Left ventricle myocardium superior (tissue), 1 donor: Measurements from ENCODE around the gene TIMM44. TPM values are rescaled to one million over a fixed set of nuclear protein-coding genes. Genes with fewer than 3 reads are reported as not detected.

Experiments used
- ATAC-seq: fragments of 200-7000 bp; cut with Tn5 transposase; one replicate; pipeline ENCODE4 v1.9.1; 2020; ENCODE audit warnings: mild to moderate bottlenecking, moderate library complexity
- DNase-seq: peaks from one replicate; pipeline ENCODE4 v3.0.0-alpha.2; 2020
- intact Hi-C: fragments of 100-400 bp; cut with micrococcal nuclease; formaldehyde crosslinking; loops from one replicate; pipeline ENCODE4 v1.11.0; 2022
- total RNA-seq: library from RNA; stranded (reverse); fragmentation: NEBNext Ultra II Directional; extraction: Animal tissue kit (Norgen Biotek cat#: 25700); gene quantifications from one replicate; pipeline ENCODE4 v1.2.1, GENCODE V29; 2021
- donor health status: DM: no; HTN: yes; CAD: no; lungs with severe emphysema.

The TIMM44 gene
- total RNA-seq, 1 donor from 2014 or later, result 115 TPM

DNA sequence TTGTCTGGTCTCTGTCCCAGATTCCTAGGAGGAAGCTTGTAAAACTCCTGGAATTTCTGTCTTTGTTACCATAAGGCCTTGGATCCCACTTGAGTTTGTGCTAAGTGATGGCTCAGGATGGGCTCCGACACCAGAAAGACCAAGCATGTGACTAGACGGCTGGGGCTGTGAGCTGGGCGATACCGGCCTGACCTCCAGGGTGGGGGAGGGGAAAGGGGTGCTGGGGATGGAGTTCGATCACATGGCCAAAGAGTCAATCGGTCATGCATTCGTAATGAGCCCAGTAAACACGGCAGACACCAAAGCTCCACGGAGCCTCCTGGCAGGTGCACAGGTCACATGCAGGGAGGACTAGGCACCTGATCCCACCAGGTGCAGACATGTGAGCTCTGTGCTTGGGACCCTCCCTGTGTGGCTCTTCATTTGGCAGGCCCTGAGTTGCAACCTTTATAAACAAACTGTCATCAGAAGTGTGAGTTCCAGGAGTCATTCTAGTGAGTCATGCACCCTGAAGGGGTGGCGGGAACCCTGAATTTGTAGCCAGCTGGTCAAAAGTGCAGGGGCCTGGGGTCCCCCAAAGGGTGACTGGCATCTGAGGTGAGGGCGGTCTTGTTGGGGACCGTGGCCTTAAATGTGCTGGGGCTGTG lies 34.8 kb upstream of the TIMM44 start:
- no peak for ATAC-seq
- peak; percentile 10 for DNase-seq
- intact Hi-C loops, result no loop called here

DNA sequence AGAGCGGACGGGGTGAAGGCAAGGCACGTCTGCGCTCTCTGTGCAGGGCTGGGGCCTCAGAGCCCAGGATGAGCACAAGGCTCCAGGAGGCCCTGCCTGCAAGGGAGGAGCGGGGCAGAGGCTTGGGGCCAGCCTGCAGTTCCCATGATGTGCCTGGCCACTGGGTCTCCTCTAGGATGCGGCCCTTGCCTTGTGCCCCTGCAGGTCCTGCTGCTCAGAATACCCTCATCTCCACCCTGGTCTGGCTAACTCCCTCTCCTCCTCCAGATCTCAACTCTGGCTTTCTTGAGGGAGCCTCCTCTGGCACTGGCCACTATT lies 34.2 kb upstream of the TIMM44 start:
- no peak for DNase-seq
- intact Hi-C loops, result no loop called here
- ATAC-seq, result no peak

GRCh38 chr19:7977021-7977722 lies 33.7 kb upstream of the TIMM44 start:
- ATAC-seq (no peak), DNase-seq (no peak)
- intact Hi-C loops, result no loop called here

- no peak for ATAC-seq
Measured at GRCh38 chr19:7976461-7976860, 33.0 kb upstream of the TIMM44 start.

DNA sequence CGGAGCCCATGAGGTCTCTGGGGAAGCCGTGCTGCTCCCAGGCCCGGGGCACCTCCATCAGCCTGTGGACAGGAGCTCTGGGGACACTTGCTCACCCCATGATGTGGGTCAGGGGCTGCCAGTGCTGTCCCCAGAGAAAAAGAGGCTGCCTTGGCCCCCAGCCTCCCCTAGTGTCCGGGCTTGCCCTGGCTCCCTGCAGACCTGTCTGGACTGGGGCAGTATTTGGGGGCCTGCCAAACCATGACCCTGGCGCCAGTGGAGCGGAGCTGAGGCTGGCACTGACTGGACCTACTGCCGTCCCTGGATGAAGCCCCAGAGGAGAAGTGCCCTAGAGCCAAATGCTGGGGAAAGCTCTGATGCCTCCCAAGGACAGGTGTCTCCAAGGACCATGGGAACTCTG lies 31.6 kb upstream of the TIMM44 start:
- intact Hi-C loops, result no loop called here
- ATAC-seq, result peak; percentile 74

More at GRCh38 chr19:7976461-7976860, 33.0 kb upstream of the TIMM44 start:
- intact Hi-C loops, result no loop called here
- no peak for DNase-seq

DNA sequence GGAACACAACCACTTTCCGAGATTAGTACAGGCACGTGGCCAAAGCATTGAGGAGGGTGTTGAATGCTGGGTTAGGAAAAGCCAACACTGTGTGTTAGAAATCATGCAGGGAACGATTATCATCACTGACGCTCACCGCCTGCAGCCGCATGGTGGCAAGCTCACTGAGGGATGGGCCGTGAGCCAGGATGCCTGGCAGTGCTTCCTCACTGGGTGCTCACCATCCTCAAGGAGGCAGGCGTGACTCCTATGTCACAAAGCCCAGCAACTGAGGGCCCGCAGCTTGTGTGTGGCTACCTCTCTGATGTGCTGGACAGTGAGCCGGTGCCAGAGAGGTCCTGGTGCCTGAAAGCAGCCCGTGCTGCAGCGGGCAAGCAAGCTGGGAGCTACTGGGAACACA lies 30.4 kb upstream of the TIMM44 start:
- intact Hi-C loops, result no loop called here
- DNase-seq (peak; percentile 88), ATAC-seq (peak; percentile 90)

More for the DNA sequence above, 31.6 kb upstream of the TIMM44 start:
- DNase-seq, result peak; percentile 73

DNA sequence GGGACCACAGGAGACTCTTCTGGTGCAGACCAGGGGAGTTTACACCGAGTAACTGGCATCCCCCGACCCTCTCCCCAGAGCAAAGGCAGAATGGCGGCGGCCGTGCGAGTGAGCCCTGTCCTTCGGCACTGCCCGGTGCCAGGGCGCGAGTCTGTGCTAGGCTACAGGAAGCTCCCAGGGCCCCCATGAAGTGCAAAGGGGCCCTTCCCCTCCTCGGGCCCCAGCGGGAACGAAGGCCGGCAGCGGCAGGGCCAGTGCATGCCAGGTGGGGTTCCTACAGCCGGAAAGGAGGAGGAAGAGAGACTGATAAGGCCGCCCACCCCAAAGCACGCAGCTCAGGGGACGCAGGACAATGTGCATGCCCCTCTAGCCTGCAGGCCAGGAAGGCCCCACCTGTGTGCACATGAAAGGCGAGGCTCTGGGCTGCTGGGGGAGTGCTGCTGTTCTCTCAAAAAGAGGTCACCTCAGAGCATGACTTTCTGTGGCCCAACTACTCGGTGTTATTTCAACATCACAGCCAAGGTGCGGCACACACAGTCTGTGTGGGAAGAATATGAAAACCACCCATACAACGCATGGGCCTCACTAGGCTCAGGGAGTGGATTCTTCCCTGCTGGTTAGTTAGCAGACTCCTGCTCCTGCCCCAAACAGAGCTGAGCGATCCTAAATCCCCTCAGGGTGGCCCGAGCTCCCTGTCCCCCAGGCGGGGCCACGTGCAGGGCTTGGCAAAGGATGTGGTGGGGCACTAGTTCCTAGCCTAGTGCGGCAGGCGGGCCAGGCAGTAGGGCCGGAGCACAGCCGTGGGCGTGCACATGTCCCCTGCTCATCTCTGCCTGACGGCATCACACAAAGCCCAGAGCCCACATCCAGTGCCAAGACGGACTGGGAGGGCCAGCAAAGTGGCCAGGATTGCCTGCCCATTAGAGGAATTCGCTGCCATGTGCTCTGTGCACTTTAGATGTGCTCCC lies 28.4 kb upstream of the TIMM44 start:
- ATAC-seq, result no peak
- intact Hi-C loops, result no loop called here
- no peak for DNase-seq

- DNase-seq (no peak), ATAC-seq (no peak)
- intact Hi-C loops, result no loop called here
Measured at GRCh38 chr19:7970716-7971448, 27.4 kb upstream of the TIMM44 start.

DNA sequence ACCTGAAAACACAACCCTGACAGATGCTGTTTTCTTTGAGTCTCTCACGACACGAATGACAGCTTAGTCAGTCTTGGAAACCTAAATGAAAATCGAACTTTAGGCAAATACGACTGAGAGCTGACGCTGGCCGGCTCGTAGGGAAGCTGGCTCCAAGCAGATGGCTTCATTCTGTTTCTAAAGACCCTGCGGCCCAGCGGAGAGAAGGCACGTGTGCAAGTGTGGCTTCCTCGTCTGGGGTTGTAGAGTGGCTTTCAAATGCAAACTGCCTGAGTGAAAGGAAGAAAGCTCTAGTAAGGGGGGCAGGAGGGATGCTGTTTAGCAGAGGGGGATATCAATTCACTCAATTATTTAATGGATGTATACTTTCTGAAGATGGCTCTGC lies 26.1 kb upstream of the TIMM44 start:
- intact Hi-C loops, result no loop called here
- ATAC-seq (no peak), DNase-seq (no peak)

DNA sequence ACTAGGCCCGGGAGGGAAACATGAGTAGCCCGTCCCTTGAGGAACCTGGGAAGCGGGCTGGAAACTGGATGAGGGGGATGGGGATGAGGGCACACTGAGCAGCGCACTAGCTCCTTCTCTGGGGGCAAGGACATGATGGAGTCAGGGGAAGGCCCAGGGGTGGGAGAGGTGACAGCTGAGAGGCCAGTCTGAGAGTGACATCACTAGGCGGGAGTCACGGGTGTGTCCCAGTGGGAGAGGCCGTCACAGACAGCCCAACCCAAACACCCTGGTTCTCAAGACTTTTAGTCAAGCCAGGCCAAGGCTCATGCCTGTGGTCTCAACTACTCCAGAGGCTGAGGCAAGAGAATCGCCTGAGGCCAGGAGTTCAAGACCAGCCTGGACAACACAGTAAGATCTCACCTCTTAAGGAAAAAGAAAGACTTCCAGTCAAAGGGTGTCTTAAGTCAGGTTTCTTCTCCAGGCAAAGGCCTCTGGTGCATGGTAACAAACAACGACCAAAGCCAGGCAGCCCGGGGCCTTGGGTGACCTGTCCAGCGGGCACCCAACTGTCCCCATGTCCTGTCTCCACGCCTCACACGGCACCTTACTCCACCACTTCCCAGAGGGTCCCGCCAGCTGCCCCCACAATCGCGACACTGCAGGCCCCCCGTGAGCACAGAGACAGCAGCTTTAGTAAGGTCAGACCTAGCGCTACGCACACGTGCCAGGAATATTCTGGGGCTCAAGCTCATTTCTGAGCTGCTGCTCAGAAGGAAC lies 25.5 kb upstream of the TIMM44 start:
- intact Hi-C loops, result no loop called here
- ATAC-seq (no peak), DNase-seq (no peak)

GRCh38 chr19:7968008-7968795 lies 24.7 kb upstream of the TIMM44 start:
- intact Hi-C loops, result no loop called here
- ATAC-seq (no peak), DNase-seq (no peak)

DNA sequence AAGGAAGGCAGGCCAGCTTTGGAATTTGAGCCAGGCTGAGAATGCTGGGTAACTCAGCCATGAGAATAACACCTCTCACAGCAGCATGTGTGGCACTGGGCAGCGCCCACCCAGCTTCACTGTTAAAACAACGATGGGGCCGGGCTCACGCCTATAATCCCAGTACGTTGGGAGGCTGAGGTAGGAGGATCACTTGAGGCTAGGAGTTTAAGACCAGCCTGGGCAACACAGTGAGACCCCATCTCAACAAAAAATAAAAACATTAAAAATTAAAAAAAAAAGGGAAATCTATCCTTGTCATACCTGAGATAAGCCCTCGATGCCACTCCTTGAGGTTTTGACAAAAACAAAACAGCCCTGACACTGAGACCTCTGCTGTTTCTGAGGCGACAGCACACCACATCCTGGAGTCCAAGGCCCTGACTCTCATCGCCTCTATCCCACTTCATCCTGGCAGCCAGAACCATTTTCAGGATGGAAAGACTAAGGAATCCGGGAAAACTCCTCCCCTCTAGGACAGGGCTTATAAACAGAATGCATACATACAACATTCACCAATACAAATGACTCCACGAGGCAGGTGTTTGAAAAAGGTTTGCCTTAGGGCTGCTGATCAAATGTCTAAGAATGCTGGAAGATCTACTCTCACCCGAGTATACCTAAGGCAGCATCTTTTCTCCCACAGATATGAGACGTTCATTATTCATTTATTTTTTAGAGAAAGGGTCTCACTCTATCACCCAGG lies 22.6 kb upstream of the TIMM44 start:
- no peak for DNase-seq
- no peak for ATAC-seq
- intact Hi-C loops, result no loop called here

DNA sequence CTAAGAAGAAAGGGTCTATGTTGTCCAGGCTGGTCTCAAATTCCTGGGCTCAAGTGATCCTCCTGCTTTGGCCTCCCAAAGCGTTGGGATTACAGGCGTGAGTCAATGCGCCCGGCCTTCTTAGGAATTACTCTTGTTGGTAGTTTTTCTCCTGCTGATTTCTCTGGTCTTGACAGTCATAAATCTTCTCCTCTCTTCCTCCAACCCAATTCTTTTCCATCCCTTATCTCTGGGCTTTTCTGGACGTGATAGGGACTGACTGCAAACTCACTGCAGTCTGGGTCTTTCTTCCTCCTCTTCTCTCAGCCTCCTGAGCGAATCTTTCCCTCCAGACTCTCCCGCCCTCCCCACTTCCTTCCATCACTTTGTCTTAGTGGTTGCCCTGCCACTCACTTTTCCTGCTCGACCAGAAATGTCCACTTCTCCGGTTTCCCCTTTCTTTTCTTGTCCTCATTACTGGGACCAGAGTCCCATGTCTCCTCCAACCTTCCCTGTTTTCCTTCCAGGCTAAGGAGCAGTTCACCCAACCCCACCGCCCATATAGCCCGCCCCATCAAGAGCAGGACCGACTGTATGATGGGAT lies 21.9 kb upstream of the TIMM44 start:
- DNase-seq, result no peak
- intact Hi-C loops, result no loop called here
- no peak for ATAC-seq

- intact Hi-C loops, result no loop called here
- DNase-seq (no peak), ATAC-seq (no peak)
Measured at GRCh38 chr19:7963566-7963965, 20.1 kb upstream of the TIMM44 start.

- ATAC-seq (no peak), DNase-seq (no peak)
- intact Hi-C loops, result no loop called here
Measured at GRCh38 chr19:7962644-7963268, 19.3 kb upstream of the TIMM44 start.

DNA sequence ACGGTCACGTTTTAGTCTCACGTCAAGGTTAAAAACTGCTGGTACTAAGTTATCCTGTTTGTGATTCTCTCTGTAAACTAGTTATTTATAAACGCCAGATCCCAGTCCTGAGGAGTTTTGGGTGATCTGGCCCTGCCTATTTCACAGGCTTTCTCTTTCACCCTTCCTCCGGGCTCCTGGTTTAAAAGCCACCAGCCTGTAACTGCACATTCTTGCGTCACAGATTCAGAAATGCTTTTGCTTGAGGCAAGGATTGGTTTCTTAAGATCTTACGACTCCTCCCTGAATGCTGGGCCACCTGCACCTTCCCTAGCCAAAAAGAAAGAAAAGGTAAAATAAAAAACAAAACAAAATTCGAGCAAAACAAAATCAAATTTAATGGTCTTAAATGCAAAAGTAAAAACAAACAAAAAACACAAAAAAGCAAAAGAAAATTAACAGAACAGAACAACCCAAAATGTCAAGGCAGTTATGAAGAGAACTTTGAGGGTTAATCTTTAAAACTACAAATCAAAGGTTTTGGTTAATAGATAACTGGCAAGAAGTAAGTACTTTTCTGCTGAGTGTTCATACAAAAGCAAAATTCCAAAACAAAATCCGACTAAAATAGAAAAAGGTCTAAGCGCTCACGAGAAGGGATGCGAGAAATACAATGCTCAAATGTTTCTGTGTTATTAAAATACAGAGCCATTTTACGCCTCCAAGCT lies 18.6 kb upstream of the TIMM44 start:
- intact Hi-C loops, result no loop called here
- no peak for DNase-seq
- ATAC-seq, result no peak
